ENCODE results near the gene RPL27A.
A peak's percentile ranks its signal among the peaks of the same experiment; 100 is the strongest.

RPL27A gene

GRCh38 chr11:8672346-8672745 is 10.2 kb upstream of the RPL27A start:
- Histone ChIP-seq H3K9me3 (ENCODE audit: control insufficient read depth, insufficient read depth, low read length) (no peaks in the 10 kb centered on the region), H3K27ac (ENCODE audit: low read length) (peak overlapping the region; percentile 49), H3K27me3 (ENCODE audit: control insufficient read depth, insufficient read depth, low read length) (no peaks in the 10 kb centered on the region), H3K4me3 (ENCODE audit: low read length) (no peak overlapping the region), H3K36me3 (ENCODE audit: control insufficient read depth, insufficient read depth, low read length) (no peaks in the 10 kb centered on the region), H3K4me1 (ENCODE audit: control insufficient read depth, insufficient read depth, low read length) (peaks cover 6% of the 10 kb centered on the region)
- no peak for DNase-seq (ENCODE audit: low read depth, low spot score)
- no CpG with 5 or more reads among the region's 2 CpGs for WGBS (ENCODE audit: insufficient coverage, insufficient read length)

- peaks cover 6% of the 10 kb centered on the region for H3K4me1 ChIP-seq (ENCODE audit: control insufficient read depth, insufficient read depth, low read length)
- H3K27me3 ChIP-seq (ENCODE audit: control insufficient read depth, insufficient read depth, low read length): no peaks in the 10 kb centered on the region
- no peak overlapping the region for H3K4me3 ChIP-seq (ENCODE audit: low read length)
- WGBS (ENCODE audit: insufficient coverage, insufficient read length): 100% methylated on average over 2 of the region's 2 CpGs
- H3K36me3 ChIP-seq (ENCODE audit: control insufficient read depth, insufficient read depth, low read length): no peaks in the 10 kb centered on the region
- H3K9me3 ChIP-seq (ENCODE audit: control insufficient read depth, insufficient read depth, low read length): no peaks in the 10 kb centered on the region
- no peak overlapping the region for H3K27ac ChIP-seq (ENCODE audit: low read length)
- no peak for DNase-seq (ENCODE audit: low read depth, low spot score)
These were observed 7.7 kb upstream of the RPL27A start for GRCh38 chr11:8674859-8675258.

- Histone ChIP-seq H3K36me3 (ENCODE audit: control insufficient read depth, insufficient read depth, low read length) (no peaks in the 10 kb centered on the region), H3K4me1 (ENCODE audit: control insufficient read depth, insufficient read depth, low read length) (peaks cover 5% of the 10 kb centered on the region), H3K27me3 (ENCODE audit: control insufficient read depth, insufficient read depth, low read length) (no peaks in the 10 kb centered on the region), H3K4me3 (ENCODE audit: low read length) (no peak overlapping the region), H3K9me3 (ENCODE audit: control insufficient read depth, insufficient read depth, low read length) (no peaks in the 10 kb centered on the region), H3K27ac (ENCODE audit: low read length) (no peak overlapping the region)
- WGBS (ENCODE audit: insufficient coverage, insufficient read length): no CpG with 5 or more reads among the region's 1 CpG
- DNase-seq (ENCODE audit: low read depth, low spot score): no peak
These were observed 6.1 kb upstream of the RPL27A start for GRCh38 chr11:8676458-8676857.

GRCh38 chr11:8679006-8679405 is 3.6 kb upstream of the RPL27A start:
- Histone ChIP-seq H3K9me3 (ENCODE audit: control insufficient read depth, insufficient read depth, low read length) (no peaks in the 10 kb centered on the region), H3K4me1 (ENCODE audit: control insufficient read depth, insufficient read depth, low read length) (no peaks in the 10 kb centered on the region; the same call in 1 of the 2 replicates), H3K27ac (ENCODE audit: low read length) (no peak overlapping the region), H3K4me3 (ENCODE audit: low read length) (no peak overlapping the region), H3K36me3 (ENCODE audit: control insufficient read depth, insufficient read depth, low read length) (peaks cover 6% of the 10 kb centered on the region; the same call in 1 of the 2 replicates), H3K27me3 (ENCODE audit: control insufficient read depth, insufficient read depth, low read length) (no peaks in the 10 kb centered on the region)
- DNase-seq (ENCODE audit: low read depth, low spot score): no peak
- WGBS (ENCODE audit: insufficient coverage, insufficient read length): no CpG with 5 or more reads among the region's 1 CpG

GRCh38 chr11:8681837-8682302 is 722 bp upstream of the RPL27A start:
- H3K4me1 ChIP-seq (ENCODE audit: control insufficient read depth, insufficient read depth, low read length): peaks cover 2% of the 10 kb centered on the region; the same call in 1 of the 2 replicates
- H3K27ac ChIP-seq (ENCODE audit: low read length): no peak overlapping the region
- no peak for DNase-seq (ENCODE audit: low read depth, low spot score)
- peak overlapping the region; percentile 98; the same call in 1 of the 2 replicates for H3K4me3 ChIP-seq (ENCODE audit: low read length)
- peaks cover 23% of the 10 kb centered on the region; the same call in 1 of the 2 replicates for H3K36me3 ChIP-seq (ENCODE audit: control insufficient read depth, insufficient read depth, low read length)
- no CpG with 5 or more reads among the region's 14 CpGs for WGBS (ENCODE audit: insufficient coverage, insufficient read length)
- no peaks in the 10 kb centered on the region for H3K27me3 ChIP-seq (ENCODE audit: control insufficient read depth, insufficient read depth, low read length)
- H3K9me3 ChIP-seq (ENCODE audit: control insufficient read depth, insufficient read depth, low read length): no peaks in the 10 kb centered on the region

GRCh38 chr11:8683115-8683807 is 669 bp downstream of the RPL27A start:
- Histone ChIP-seq H3K9me3 (ENCODE audit: control insufficient read depth, insufficient read depth, low read length) (no peaks in the 10 kb centered on the region), H3K27me3 (ENCODE audit: control insufficient read depth, insufficient read depth, low read length) (no peaks in the 10 kb centered on the region), H3K4me3 (ENCODE audit: low read length) (peak overlapping the region; percentile 98), H3K4me1 (ENCODE audit: control insufficient read depth, insufficient read depth, low read length) (peaks cover 2% of the 10 kb centered on the region; the same call in 1 of the 2 replicates), H3K36me3 (ENCODE audit: control insufficient read depth, insufficient read depth, low read length) (peaks cover 23% of the 10 kb centered on the region; the same call in 1 of the 2 replicates), H3K27ac (ENCODE audit: low read length) (no peak overlapping the region)
- DNase-seq (ENCODE audit: low read depth, low spot score): no peak
- no CpG with 5 or more reads among the region's 27 CpGs for WGBS (ENCODE audit: insufficient coverage, insufficient read length)

- Histone ChIP-seq H3K4me1 (ENCODE audit: control insufficient read depth, insufficient read depth, low read length) (peaks cover 2% of the 10 kb centered on the region; the same call in 1 of the 2 replicates), H3K36me3 (ENCODE audit: control insufficient read depth, insufficient read depth, low read length) (peaks cover 23% of the 10 kb centered on the region; the same call in 1 of the 2 replicates), H3K27me3 (ENCODE audit: control insufficient read depth, insufficient read depth, low read length) (no peaks in the 10 kb centered on the region), H3K27ac (ENCODE audit: low read length) (no peak overlapping the region), H3K9me3 (ENCODE audit: control insufficient read depth, insufficient read depth, low read length) (no peaks in the 10 kb centered on the region), H3K4me3 (ENCODE audit: low read length) (no peak overlapping the region)
- no CpG with 5 or more reads among the region's 6 CpGs for WGBS (ENCODE audit: insufficient coverage, insufficient read length)
- no peak for DNase-seq (ENCODE audit: low read depth, low spot score)
These were observed 2.2 kb downstream of the RPL27A start for GRCh38 chr11:8684600-8685290.

- Histone ChIP-seq H3K36me3 (ENCODE audit: control insufficient read depth, insufficient read depth, low read length) (peaks cover 23% of the 10 kb centered on the region; the same call in 1 of the 2 replicates), H3K4me1 (ENCODE audit: control insufficient read depth, insufficient read depth, low read length) (peaks cover 2% of the 10 kb centered on the region; the same call in 1 of the 2 replicates), H3K27me3 (ENCODE audit: control insufficient read depth, insufficient read depth, low read length) (no peaks in the 10 kb centered on the region), H3K27ac (ENCODE audit: low read length) (no peak overlapping the region), H3K4me3 (ENCODE audit: low read length) (no peak overlapping the region), H3K9me3 (ENCODE audit: control insufficient read depth, insufficient read depth, low read length) (no peaks in the 10 kb centered on the region)
- no CpG with 5 or more reads among the region's 7 CpGs for WGBS (ENCODE audit: insufficient coverage, insufficient read length)
- DNase-seq (ENCODE audit: low read depth, low spot score): no peak
These were observed 2.7 kb downstream of the RPL27A start for GRCh38 chr11:8685306-8685705.

- Histone ChIP-seq H3K27me3 (ENCODE audit: control insufficient read depth, insufficient read depth, low read length) (no peaks in the 10 kb centered on the region), H3K27ac (ENCODE audit: low read length) (no peak overlapping the region), H3K36me3 (ENCODE audit: control insufficient read depth, insufficient read depth, low read length) (peaks cover 23% of the 10 kb centered on the region; the same call in 1 of the 2 replicates), H3K4me1 (ENCODE audit: control insufficient read depth, insufficient read depth, low read length) (peaks cover 2% of the 10 kb centered on the region; the same call in 1 of the 2 replicates), H3K4me3 (ENCODE audit: low read length) (no peak overlapping the region), H3K9me3 (ENCODE audit: control insufficient read depth, insufficient read depth, low read length) (no peaks in the 10 kb centered on the region)
- DNase-seq (ENCODE audit: low read depth, low spot score): no peak
- no CpG with 5 or more reads among the region's 2 CpGs for WGBS (ENCODE audit: insufficient coverage, insufficient read length)
These were observed 3.2 kb downstream of the RPL27A start for GRCh38 chr11:8685820-8686219.

GRCh38 chr11:8686325-8686724 is 3.7 kb downstream of the RPL27A start:
- H3K4me1 ChIP-seq (ENCODE audit: control insufficient read depth, insufficient read depth, low read length): peaks cover 2% of the 10 kb centered on the region; the same call in 1 of the 2 replicates
- H3K36me3 ChIP-seq (ENCODE audit: control insufficient read depth, insufficient read depth, low read length): peaks cover 23% of the 10 kb centered on the region; the same call in 1 of the 2 replicates
- H3K27me3 ChIP-seq (ENCODE audit: control insufficient read depth, insufficient read depth, low read length): no peaks in the 10 kb centered on the region
- no peaks in the 10 kb centered on the region for H3K9me3 ChIP-seq (ENCODE audit: control insufficient read depth, insufficient read depth, low read length)
- no peak overlapping the region for H3K4me3 ChIP-seq (ENCODE audit: low read length)
- no CpG with 5 or more reads among the region's 7 CpGs for WGBS (ENCODE audit: insufficient coverage, insufficient read length)
- no peak for DNase-seq (ENCODE audit: low read depth, low spot score)
- no peak overlapping the region for H3K27ac ChIP-seq (ENCODE audit: low read length)

Data from iPS DF 6.9 (cell line).